Peyer's patch (tissue), 4 donors: ENCODE results near the gene CPED1.

ENCODE experiments used
- POLR2A ChIP-seq, 2 donors: fragments of 450-650 bp; IDR thresholded peaks; one replicate each; pipeline ENCODE4 v1.5.1; 2017; ENCODE audit warnings: antibody characterized with exemption in 2 of 2, mild to moderate bottlenecking in 2 of 2, moderate library complexity in 2 of 2
- TF ChIP-seq, protein P1 (sequence below), 6 experiments: fragments of 450-650 bp in 4 of 6; fragments of 200-600 bp in 2 of 6; sonication (generic) in 1 of 6; IDR thresholded peaks; one replicate each; pipeline ENCODE4 v1.5.1; 2017 to 2019; ENCODE audit warnings: antibody characterized with exemption in 6 of 6, mild to moderate bottlenecking in 3 of 6, moderate library complexity in 1 of 6

DNA sequence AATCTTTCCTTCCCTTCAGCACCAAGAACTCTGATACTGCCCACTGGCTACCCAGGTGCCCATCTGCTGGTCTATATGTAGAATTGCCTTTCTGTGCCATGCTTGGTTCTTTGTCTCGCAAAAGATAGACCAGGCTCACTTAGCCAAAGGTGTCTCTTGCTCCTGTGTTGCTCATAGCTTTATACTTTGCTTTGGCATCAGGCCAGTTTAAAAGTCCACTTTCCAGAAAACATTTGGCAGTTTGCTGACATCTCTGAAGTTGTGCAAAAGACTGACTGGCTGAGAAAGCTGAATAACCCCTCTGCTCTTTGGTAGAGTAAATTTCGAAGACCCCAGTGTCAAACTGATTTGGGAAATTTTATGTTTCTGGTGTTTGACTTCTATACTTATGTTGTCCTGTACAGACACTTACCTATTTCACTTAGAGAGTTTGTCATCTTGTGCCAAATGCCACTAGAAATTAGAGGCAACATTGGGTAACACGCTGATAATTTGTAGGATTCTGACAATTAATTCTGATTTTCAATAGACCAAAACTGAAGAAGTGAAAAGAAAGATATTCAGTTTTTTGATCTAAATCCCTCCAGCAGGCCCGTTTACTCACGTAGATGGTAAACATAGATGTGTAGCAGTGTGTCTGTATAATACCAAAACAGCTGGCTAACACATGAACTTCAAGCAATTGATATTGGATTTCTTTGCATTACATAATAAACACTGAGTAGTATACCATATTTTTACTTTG, 91.1 kb downstream of the CPED1 start:
- TF ChIP-seq, protein P1, sequence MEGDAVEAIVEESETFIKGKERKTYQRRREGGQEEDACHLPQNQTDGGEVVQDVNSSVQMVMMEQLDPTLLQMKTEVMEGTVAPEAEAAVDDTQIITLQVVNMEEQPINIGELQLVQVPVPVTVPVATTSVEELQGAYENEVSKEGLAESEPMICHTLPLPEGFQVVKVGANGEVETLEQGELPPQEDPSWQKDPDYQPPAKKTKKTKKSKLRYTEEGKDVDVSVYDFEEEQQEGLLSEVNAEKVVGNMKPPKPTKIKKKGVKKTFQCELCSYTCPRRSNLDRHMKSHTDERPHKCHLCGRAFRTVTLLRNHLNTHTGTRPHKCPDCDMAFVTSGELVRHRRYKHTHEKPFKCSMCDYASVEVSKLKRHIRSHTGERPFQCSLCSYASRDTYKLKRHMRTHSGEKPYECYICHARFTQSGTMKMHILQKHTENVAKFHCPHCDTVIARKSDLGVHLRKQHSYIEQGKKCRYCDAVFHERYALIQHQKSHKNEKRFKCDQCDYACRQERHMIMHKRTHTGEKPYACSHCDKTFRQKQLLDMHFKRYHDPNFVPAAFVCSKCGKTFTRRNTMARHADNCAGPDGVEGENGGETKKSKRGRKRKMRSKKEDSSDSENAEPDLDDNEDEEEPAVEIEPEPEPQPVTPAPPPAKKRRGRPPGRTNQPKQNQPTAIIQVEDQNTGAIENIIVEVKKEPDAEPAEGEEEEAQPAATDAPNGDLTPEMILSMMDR (IDR thresholded peaks at IDR 0.05) = no peak
- TF ChIP-seq POLR2A (IDR thresholded peaks at IDR 0.05) = no peak
